GM19452 (cell line): ENCODE data around the gene SH3YL1.

Experiments
- ATAC-seq: cut with Tn5 transposase; IDR thresholded peaks from one replicate; pipeline ENCODE4 v1.9.1; 2021; ENCODE audit not compliant: unreplicated experiment

Gene SH3YL1

GRCh38 chr2:263774-264492, at the start of gene SH3YL1:
Gene SH3YL1, minus strand, starts transcription at chr2:264032. Its CDS starts 48 bp downstream, at chr2:263984.
- peak; percentile 33 for ATAC-seq

- no peak for ATAC-seq
Observed at GRCh38 chr2:310994-311393, 47.2 kb upstream of the SH3YL1 start.

GRCh38 chr2:309954-310510, 46.2 kb upstream of the SH3YL1 start:
- no peak for ATAC-seq

- ATAC-seq: no peak
Observed at GRCh38 chr2:309148-309953, 45.5 kb upstream of the SH3YL1 start.

GRCh38 chr2:305366-305765, 41.5 kb upstream of the SH3YL1 start:
- no peak for ATAC-seq

GRCh38 chr2:296354-296753, 32.5 kb upstream of the SH3YL1 start:
- ATAC-seq: no peak

- ATAC-seq: no peak
Observed at GRCh38 chr2:295090-295489, 31.3 kb upstream of the SH3YL1 start.

GRCh38 chr2:290090-290722, 26.4 kb upstream of the SH3YL1 start:
- no peak for ATAC-seq

GRCh38 chr2:289362-290089, 25.7 kb upstream of the SH3YL1 start:
- no peak for ATAC-seq

- ATAC-seq: no peak
Observed at GRCh38 chr2:288758-289361, 25.0 kb upstream of the SH3YL1 start.

GRCh38 chr2:287911-288757, 24.3 kb upstream of the SH3YL1 start, which contains the start of gene ALKAL2:
Gene ALKAL2, minus strand, starts transcription at chr2:288091. Its CDS starts 256 bp downstream, at chr2:287835.
- no peak for ATAC-seq

- ATAC-seq: no peak
Observed at GRCh38 chr2:287471-287885, 23.6 kb upstream of the SH3YL1 start.

- ATAC-seq: no peak
Observed at GRCh38 chr2:286774-287392, 23.1 kb upstream of the SH3YL1 start.

- no peak for ATAC-seq
Observed at GRCh38 chr2:286035-286434, 22.2 kb upstream of the SH3YL1 start.

GRCh38 chr2:285531-285930, 21.7 kb upstream of the SH3YL1 start:
- ATAC-seq: no peak

- no peak for ATAC-seq
Observed at GRCh38 chr2:284896-285492, 21.2 kb upstream of the SH3YL1 start.

GRCh38 chr2:283996-284794, 20.4 kb upstream of the SH3YL1 start:
- ATAC-seq: no peak
